Measurements from ENCODE around the gene IMMP2L. TPM values are rescaled to one million over a fixed set of nuclear protein-coding genes. Genes with fewer than 3 reads are reported as not detected.

The IMMP2L gene
- total and polyA plus RNA-seq, 2 of the 4 experiments (the other 2 are of a cell fraction): 5.8 to 9.3 TPM

- H3K4me3 ChIP-seq (ENCODE audit: insufficient read depth, low read depth, low read length): no peak overlapping the region
- ChIA-PET POLR2A (ENCODE audit: unreplicated experiment) (no interaction called here), CTCF (no interaction called here)
- H3K18ac ChIP-seq (ENCODE audit: low read depth, low read length): no peak overlapping the region
- no peak overlapping the region for H2AFZ ChIP-seq (replicated peaks; ENCODE audit: low read length, poor library complexity)
- DNase-seq (no peak), ATAC-seq (ENCODE audit: low read depth) (no peak)
- H3K36me3 ChIP-seq (ENCODE audit: control insufficient read depth, insufficient read depth, low read length): no peaks in the 10 kb centered on the region
- H4K5ac ChIP-seq (ENCODE audit: low read depth, low read length): no peak overlapping the region
- no peak overlapping the region for H2AK9ac ChIP-seq (replicated peaks; ENCODE audit: low read depth, low read length, poor library complexity)
- no peak overlapping the region for H4K8ac ChIP-seq (ENCODE audit: low read depth in 2 of 2, low read length in 2 of 2)
- no peak overlapping the region for H4K91ac ChIP-seq (ENCODE audit: insufficient read depth, low read depth, low read length)
- H3K27ac ChIP-seq (ENCODE audit: insufficient read depth, low read length): no peak overlapping the region
- H3K56ac ChIP-seq (ENCODE audit: extremely low read depth, insufficient read depth, low read length): no peak overlapping the region
- no peak overlapping the region for H2BK15ac ChIP-seq (ENCODE audit: low read depth, low read length)
- H3K14ac ChIP-seq (replicated peaks; ENCODE audit: low read depth, low read length): no peak overlapping the region
- H2AK5ac ChIP-seq (ENCODE audit: low read depth, low read length): no peak overlapping the region
- no TSS peak for BruUV-seq (replicated peaks)
- dilution Hi-C loops (cut with HindIII; ENCODE audit: low sequenced_read_pairs, unreplicated experiment): no loop called here
- 0 out of 2 replicates have a peak, but pooled peaks cover 3% of the 10 kb centered on the region for H3K9me3 ChIP-seq (ENCODE audit: control insufficient read depth, insufficient read depth, low read length)
- H2BK20ac ChIP-seq (ENCODE audit: low read depth, low read length): no peak overlapping the region
- H3K9ac ChIP-seq (ENCODE audit: low read depth, low read length): no peak overlapping the region
- no peaks in the 10 kb centered on the region for H3K4me1 ChIP-seq (ENCODE audit: control insufficient read depth, insufficient read depth, low read length)
- H3K79me1 ChIP-seq (ENCODE audit: low read depth in 1 of 2, low read length in 2 of 2): no peaks in the 10 kb centered on the region
- no peak overlapping the region for H3K23ac ChIP-seq (ENCODE audit: low read depth, low read length)
- no peaks in the 10 kb centered on the region for H3K27me3 ChIP-seq (ENCODE audit: control insufficient read depth, insufficient read depth, low read length)
- WGBS, 2 experiments (ENCODE audit: extremely low coverage in 2 of 2, insufficient read length in 1 of 2): no CpG with 5 or more reads among the region's 1 CpG
- H2BK5ac ChIP-seq (ENCODE audit: low read depth, low read length, poor library complexity, severe bottlenecking): no peak overlapping the region
- TF ChIP-seq RFX5 (IDR thresholded peaks at IDR 0.05; ENCODE audit: low read depth, low read length) (no peak), ELK1 (IDR thresholded peaks at IDR 0.05; ENCODE audit: borderline replicate concordance, low read depth, low read length) (no peak), CHD1 (IDR thresholded peaks at IDR 0.05; ENCODE audit: low read depth, low read length) (no peak), RCOR1 (IDR thresholded peaks at IDR 0.05; ENCODE audit: insufficient replicate concordance, low read length) (no peak), POLR2A (IDR thresholded peaks at IDR 0.05; ENCODE audit: low read depth, low read length) (no peak), SMC3 (IDR thresholded peaks at IDR 0.05; ENCODE audit: low read depth, low read length) (no peak), MXI1 (IDR thresholded peaks at IDR 0.05; ENCODE audit: borderline replicate concordance, low read depth, low read length) (no peak), FOS (IDR thresholded peaks at IDR 0.05; ENCODE audit: low read depth, low read length) (no peak), RAD21 (IDR thresholded peaks at IDR 0.05; ENCODE audit: low read length) (no peak), NFE2L2 (IDR thresholded peaks at IDR 0.05; ENCODE audit: low read depth, low read length) (no peak), BHLHE40 (IDR thresholded peaks at IDR 0.05; ENCODE audit: low read depth, low read length) (no peak)
- TF ChIP-seq, protein P1, sequence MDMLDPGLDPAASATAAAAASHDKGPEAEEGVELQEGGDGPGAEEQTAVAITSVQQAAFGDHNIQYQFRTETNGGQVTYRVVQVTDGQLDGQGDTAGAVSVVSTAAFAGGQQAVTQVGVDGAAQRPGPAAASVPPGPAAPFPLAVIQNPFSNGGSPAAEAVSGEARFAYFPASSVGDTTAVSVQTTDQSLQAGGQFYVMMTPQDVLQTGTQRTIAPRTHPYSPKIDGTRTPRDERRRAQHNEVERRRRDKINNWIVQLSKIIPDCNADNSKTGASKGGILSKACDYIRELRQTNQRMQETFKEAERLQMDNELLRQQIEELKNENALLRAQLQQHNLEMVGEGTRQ (IDR thresholded peaks at IDR 0.05; ENCODE audit: low read depth, low read length): no peak
- TF ChIP-seq, protein P2, sequence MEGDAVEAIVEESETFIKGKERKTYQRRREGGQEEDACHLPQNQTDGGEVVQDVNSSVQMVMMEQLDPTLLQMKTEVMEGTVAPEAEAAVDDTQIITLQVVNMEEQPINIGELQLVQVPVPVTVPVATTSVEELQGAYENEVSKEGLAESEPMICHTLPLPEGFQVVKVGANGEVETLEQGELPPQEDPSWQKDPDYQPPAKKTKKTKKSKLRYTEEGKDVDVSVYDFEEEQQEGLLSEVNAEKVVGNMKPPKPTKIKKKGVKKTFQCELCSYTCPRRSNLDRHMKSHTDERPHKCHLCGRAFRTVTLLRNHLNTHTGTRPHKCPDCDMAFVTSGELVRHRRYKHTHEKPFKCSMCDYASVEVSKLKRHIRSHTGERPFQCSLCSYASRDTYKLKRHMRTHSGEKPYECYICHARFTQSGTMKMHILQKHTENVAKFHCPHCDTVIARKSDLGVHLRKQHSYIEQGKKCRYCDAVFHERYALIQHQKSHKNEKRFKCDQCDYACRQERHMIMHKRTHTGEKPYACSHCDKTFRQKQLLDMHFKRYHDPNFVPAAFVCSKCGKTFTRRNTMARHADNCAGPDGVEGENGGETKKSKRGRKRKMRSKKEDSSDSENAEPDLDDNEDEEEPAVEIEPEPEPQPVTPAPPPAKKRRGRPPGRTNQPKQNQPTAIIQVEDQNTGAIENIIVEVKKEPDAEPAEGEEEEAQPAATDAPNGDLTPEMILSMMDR (conservative IDR thresholded peaks at IDR 0.05; ENCODE audit: low read depth, low read length): no peak
- no peaks in the 10 kb centered on the region for H3K9me1 ChIP-seq (ENCODE audit: insufficient read depth, low read length)
- no peak overlapping the region for H3K4me2 ChIP-seq (ENCODE audit: low read depth, low read length)
- intact Hi-C loops (cut with micrococcal nuclease): no loop called here
- H3K4ac ChIP-seq (ENCODE audit: low read depth, low read length): no peak overlapping the region
- no peak overlapping the region for H2BK120ac ChIP-seq (ENCODE audit: low read depth, low read length)
- H4K20me1 ChIP-seq (ENCODE audit: insufficient read depth, low read length): no peaks in the 10 kb centered on the region
- in situ Hi-C loops (cut with MboI; ENCODE audit: low sequenced_read_pairs): no loop called here
Measured at GRCh38 chr7:110871856-110872255, 690.4 kb downstream of the IMMP2L start.
